Gastrocnemius medialis (tissue), 4 donors: Measurements from ENCODE around the gene AIMP2.

Experiments used
- CTCF ChIP-seq, 5 experiments: fragments of 450-650 bp in 3 of 5; fragments of 200-600 bp in 2 of 5; sonication (generic) in 2 of 5; IDR thresholded peaks in 4 of 5; conservative IDR thresholded peaks in 1 of 5; 1 replicate in 4 of 5; 2 replicates in 1 of 5; pipeline ENCODE4 v1.5.1; 2016 to 2019; ENCODE audit warnings: antibody characterized with exemption in 5 of 5, mild to moderate bottlenecking in 3 of 5, moderate library complexity in 3 of 5
- POLR2A ChIP-seq, 2 donors: fragments of 450-650 bp; IDR thresholded peaks; one replicate each; pipeline ENCODE4 v1.6.1; 2017; ENCODE audit warnings: antibody characterized with exemption in 2 of 2, mild to moderate bottlenecking in 2 of 2, moderate library complexity in 2 of 2

GRCh38 chr7:6015917-6016652, 7.0 kb downstream of the AIMP2 start:
- TF ChIP-seq POLR2A (IDR thresholded peaks at IDR 0.05) (no peak), CTCF (IDR thresholded peaks at IDR 0.05 in 4 of 5, conservative IDR thresholded peaks at IDR 0.05 in 1 of 5) (no peak)
